Ectodermal cell (in vitro differentiated cells): ENCODE measurements around the gene MBNL1.

Source experiments
- H3K27ac ChIP-seq: 2 replicates; pipeline ENCODE4 v1.7.0; 2013; ENCODE audit warnings: mild to moderate bottlenecking, low read depth, low read length; ENCODE audit not compliant: insufficient read depth, poor library complexity, severe bottlenecking
- H3K27me3 ChIP-seq: 2 replicates; pipeline ENCODE4 v1.7.0; 2013; ENCODE audit warnings: mild to moderate bottlenecking, low read length; ENCODE audit not compliant: insufficient read depth, control insufficient read depth, poor library complexity, severe bottlenecking
- H3K36me3 ChIP-seq: one replicate; pipeline ENCODE4 v1.7.0; 2013; ENCODE audit warnings: low read length; ENCODE audit not compliant: control insufficient read depth, insufficient read depth
- H3K4me1 ChIP-seq: one replicate; pipeline ENCODE4 v1.7.0; 2013; ENCODE audit warnings: low read length; ENCODE audit not compliant: control insufficient read depth, insufficient read depth
- H3K4me3 ChIP-seq: 2 replicates; pipeline ENCODE4 v1.7.0; 2013; ENCODE audit warnings: low read depth, low read length, control low read depth; ENCODE audit not compliant: insufficient read depth
- H3K9me3 ChIP-seq: 2 replicates; pipeline ENCODE4 v1.7.0; 2013; ENCODE audit warnings: mild to moderate bottlenecking, low read length, moderate library complexity; ENCODE audit not compliant: control insufficient read depth
- WGBS, 2 experiments: methylation state at CpG; one replicate each; pipeline ENCODE4 v1.1.7; 2013; ENCODE audit warnings: missing lambda C conversion rate in 2 of 2; 5-methylcytosine and 5-hydroxymethylcytosine counted together

Gene MBNL1

DNA sequence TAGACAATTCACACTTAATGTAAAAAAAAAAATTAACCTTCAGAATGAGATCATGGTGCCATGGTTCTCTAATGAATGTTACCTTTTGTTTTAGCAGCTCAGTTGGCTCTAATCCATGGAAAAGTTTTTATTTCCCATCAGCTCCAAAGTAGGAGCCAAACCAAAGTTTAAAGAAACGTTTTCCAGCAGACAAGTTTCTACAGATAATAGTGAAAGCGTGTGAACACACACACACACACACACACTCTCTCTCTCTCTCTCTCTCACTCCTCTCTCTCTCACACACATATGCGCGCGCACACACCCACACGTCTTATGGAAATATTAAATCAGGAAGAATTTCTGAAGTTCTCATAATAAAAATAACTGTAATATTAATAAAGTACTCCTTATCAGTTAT is 46.9 kb downstream of the MBNL1 start:
- Histone ChIP-seq H3K27ac (no peak overlapping the region), H3K9me3 (no peaks in the 10 kb centered on the region), H3K4me3 (no peak overlapping the region), H3K4me1 (no peaks in the 10 kb centered on the region), H3K36me3 (no peaks in the 10 kb centered on the region), H3K27me3 (no peaks in the 10 kb centered on the region)
- 85 to 88% methylated on average over 5 to 6 of the region's 6 CpGs for WGBS, 2 experiments

DNA sequence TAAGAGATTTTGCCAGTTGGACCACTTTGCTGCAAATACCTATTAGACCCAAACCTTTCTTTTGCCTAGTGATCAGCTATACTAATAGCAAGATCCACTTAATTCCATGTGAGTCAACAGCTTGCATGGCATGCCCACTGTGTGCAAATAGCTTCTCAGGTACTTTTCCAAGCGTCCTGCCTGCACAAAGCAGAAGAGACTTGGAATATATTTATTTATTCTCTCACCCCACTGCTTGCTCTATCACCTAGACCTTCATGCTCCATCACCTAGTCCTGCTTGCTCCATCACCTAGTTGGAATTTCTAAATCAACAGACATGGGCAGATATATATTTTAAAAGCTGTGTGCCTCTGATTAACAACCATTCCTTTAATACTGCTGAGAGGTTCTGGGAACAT is 47.6 kb downstream of the MBNL1 start:
- no peaks in the 10 kb centered on the region for H3K27me3 ChIP-seq
- H3K36me3 ChIP-seq: no peaks in the 10 kb centered on the region
- no peak overlapping the region for H3K27ac ChIP-seq
- H3K9me3 ChIP-seq: no peaks in the 10 kb centered on the region
- 90 to 94% methylated on average over 1 of the region's 1 CpG for WGBS, 2 experiments
- H3K4me1 ChIP-seq: no peaks in the 10 kb centered on the region
- no peak overlapping the region for H3K4me3 ChIP-seq

DNA sequence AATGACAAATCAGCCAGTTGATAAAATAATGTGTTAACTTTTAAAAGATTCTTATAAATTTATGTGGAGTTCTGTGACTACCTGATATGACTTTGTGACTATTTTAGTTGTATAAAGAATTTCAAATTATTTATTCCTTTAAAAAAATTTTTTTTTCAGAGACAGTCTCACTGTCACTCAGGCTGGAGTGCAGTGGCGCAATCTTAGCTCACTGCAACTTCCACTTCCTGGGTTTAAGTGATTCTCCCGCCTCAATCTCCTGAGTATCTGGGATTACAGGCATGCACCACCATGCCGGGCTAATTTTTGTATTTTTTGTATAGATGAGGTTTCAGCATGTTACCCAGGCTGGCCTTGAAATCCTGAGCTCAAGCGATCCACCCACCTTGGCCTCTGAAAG is 48.5 kb downstream of the MBNL1 start:
- Histone ChIP-seq H3K36me3 (no peaks in the 10 kb centered on the region), H3K9me3 (no peaks in the 10 kb centered on the region), H3K27me3 (no peaks in the 10 kb centered on the region), H3K4me3 (no peak overlapping the region), H3K27ac (no peak overlapping the region), H3K4me1 (no peaks in the 10 kb centered on the region)
- WGBS, 2 experiments: 91 to 92% methylated on average over 4 of the region's 4 CpGs

DNA sequence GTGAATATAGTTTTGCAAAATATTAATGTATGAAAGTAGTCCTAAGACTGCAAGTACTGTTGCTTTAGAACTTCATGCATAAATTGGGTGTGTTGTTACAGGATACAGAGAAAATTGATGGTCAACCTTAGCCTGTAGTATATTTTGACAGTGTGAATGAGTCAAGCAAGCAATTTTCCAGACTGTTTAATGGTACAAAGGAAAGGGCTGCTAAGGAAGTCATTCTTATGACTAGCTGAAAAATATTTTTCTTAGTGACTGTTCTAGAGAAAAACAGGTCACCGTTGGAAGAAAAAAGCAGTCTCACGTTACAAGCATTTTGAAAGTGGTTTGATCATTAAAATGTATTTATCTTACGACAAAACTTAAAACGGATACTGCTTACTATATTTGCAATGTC is 49.2 kb downstream of the MBNL1 start:
- Histone ChIP-seq H3K27me3 (no peaks in the 10 kb centered on the region), H3K9me3 (no peaks in the 10 kb centered on the region), H3K36me3 (no peaks in the 10 kb centered on the region), H3K27ac (no peak overlapping the region), H3K4me3 (no peak overlapping the region), H3K4me1 (no peaks in the 10 kb centered on the region)
- WGBS, 2 experiments: 98% methylated on average over 3 of the region's 4 CpGs

DNA sequence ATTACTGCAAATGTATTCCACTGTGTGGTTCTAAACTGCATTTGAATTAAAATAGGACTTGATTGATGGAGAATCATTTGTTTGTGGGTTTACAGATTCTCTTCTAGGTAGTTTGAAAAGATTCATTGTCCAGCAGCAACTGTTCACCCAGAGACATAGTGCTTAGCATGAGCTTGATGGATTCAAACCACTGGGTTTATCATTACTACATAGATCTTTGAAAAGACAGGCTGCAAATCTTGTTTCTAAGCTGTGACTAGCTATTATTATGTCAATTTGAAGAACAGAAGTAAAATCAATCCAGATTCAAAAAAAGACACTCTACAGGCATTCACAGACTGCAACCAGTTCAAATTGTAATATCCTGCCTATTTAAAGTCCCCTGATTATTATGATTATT is 49.8 kb downstream of the MBNL1 start:
- no peaks in the 10 kb centered on the region for H3K36me3 ChIP-seq
- H3K4me3 ChIP-seq: no peak overlapping the region
- H3K27ac ChIP-seq: no peak overlapping the region
- no peaks in the 10 kb centered on the region for H3K27me3 ChIP-seq
- H3K4me1 ChIP-seq: no peaks in the 10 kb centered on the region
- H3K9me3 ChIP-seq: no peaks in the 10 kb centered on the region

DNA sequence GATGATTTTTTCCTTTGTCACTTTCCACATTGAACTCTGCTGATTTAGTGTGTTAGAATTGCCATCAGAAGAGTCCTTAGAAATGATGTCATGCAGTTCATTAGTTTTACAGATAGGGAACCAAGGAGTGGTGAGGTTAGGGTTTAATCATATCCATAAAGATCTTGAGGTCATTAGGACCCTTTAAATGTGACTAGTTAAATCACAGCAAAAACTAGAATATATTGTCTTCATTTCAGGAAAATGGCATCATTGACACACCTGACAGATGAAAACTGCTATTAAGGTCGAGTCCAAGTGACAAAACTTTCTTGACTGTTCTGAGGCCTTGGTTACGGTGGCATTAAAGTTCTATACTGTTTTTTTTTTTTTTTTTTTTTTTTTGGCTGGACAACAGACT is 50.5 kb downstream of the MBNL1 start:
- no peaks in the 10 kb centered on the region for H3K4me1 ChIP-seq
- H3K4me3 ChIP-seq: no peak overlapping the region
- no peaks in the 10 kb centered on the region for H3K27me3 ChIP-seq
- no peaks in the 10 kb centered on the region for H3K36me3 ChIP-seq
- 98 to 100% methylated on average over 2 of the region's 2 CpGs for WGBS, 2 experiments
- H3K27ac ChIP-seq: no peak overlapping the region
- H3K9me3 ChIP-seq: no peaks in the 10 kb centered on the region

DNA sequence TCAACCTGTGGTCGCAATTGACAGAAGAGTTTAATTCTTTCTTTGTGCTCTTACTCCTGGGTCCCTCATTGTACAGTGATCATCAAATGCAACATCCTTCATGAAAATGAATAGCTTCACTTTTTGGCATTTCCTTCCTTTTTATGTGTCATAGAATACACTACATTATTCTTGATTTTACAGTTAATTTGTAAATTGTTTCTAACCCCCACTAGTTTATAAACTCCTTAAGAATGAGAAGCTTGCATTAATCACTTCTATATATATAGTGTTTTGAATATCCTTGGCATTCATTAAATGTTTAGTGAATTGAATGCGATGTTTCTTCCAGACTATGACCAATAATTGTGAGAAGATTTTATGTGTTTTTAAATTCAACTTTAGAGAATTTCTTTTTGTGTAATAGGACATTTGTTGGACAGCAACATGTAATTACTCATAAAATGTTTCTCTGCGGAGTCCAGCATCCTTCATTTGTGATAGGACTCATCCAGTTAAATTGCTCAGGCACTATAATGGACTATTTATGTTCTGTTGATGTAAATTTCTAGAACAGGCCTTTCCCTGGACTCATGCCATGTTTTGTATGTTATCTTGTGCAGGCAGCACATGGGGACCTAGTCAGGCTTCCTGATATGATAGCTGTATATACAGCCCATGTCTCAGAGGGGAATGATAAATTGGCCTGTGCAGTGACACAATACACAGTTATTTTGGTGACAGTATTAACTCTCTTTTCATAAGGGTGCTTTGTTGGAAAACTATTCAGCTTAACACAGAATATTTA is 51.3 kb downstream of the MBNL1 start:
- H3K4me1 ChIP-seq: no peaks in the 10 kb centered on the region
- WGBS, 2 experiments: 97 to 98% methylated on average over 3 of the region's 3 CpGs

DNA sequence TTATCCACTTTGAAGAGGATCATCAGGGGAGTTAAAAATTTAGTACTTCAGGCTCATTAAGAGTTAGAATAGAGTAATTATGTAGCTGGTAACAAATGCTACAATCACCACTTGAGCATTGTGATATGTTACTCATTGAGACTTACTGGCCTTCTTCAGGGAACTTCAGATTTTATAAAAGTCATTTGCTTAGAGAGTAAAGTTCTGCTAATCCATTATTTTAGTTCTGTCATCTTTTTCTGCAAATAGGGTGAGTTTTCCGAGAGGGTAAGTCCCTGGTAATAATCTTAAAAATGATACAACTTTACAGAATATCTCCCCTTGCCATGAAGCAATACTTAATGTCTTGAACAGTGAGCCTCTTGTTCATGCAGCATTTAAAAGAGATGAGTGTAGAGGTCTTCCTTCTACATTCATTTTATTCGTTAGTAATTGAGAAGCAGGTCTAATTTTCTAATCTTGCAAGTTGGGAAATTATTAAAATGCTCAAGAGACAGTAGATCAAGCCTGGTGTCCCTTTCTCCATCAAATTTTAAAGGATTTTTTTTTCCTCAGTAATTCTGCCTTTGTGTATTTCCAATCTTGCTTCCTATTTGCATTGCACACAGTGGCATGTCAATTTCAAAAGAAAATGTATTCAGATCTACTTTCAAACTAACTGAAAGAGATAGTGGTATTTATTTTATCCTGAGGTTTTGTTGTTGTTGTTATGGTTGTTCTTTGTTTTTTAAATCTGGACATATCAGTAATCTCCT is 52.6 kb downstream of the MBNL1 start:
- Histone ChIP-seq H3K27me3 (no peaks in the 10 kb centered on the region), H3K27ac (no peak overlapping the region), H3K9me3 (no peaks in the 10 kb centered on the region), H3K36me3 (no peaks in the 10 kb centered on the region), H3K4me1 (no peaks in the 10 kb centered on the region), H3K4me3 (no peak overlapping the region)
- 88 to 100% methylated on average over 1 to 2 of the region's 2 CpGs for WGBS, 2 experiments

More for the DNA sequence above, 51.3 kb downstream of the MBNL1 start:
- Histone ChIP-seq H3K4me3 (no peak overlapping the region), H3K27me3 (no peaks in the 10 kb centered on the region), H3K27ac (no peak overlapping the region), H3K36me3 (no peaks in the 10 kb centered on the region), H3K9me3 (no peaks in the 10 kb centered on the region)

DNA sequence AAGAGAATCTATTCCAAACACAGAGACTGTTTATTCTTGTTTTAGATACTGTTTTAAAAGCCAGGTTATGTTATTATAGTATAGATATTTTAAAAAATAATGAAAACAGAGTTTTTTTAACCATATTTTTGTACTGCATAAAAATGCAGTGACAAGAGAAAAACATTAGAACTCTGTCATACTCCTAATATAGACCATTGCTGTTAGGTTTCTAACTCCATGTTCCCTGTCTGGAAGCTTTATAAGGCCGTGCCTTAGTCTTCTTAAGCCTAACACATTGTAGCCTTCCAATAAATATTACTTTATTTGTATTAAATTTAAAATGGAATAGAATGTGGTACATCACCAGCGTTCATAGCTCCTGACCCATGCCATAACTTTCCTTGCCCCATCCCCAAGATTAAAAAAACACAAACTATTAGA is 53.2 kb downstream of the MBNL1 start:
- H3K36me3 ChIP-seq: no peaks in the 10 kb centered on the region
- no peaks in the 10 kb centered on the region for H3K4me1 ChIP-seq
- WGBS, 2 experiments: 80% methylated on average over 1 of the region's 2 CpGs; no CpG with 5 or more reads in 1 of the 2 experiments
- H3K4me3 ChIP-seq: no peak overlapping the region
- H3K9me3 ChIP-seq: no peaks in the 10 kb centered on the region
- no peaks in the 10 kb centered on the region for H3K27me3 ChIP-seq
- H3K27ac ChIP-seq: no peak overlapping the region

DNA sequence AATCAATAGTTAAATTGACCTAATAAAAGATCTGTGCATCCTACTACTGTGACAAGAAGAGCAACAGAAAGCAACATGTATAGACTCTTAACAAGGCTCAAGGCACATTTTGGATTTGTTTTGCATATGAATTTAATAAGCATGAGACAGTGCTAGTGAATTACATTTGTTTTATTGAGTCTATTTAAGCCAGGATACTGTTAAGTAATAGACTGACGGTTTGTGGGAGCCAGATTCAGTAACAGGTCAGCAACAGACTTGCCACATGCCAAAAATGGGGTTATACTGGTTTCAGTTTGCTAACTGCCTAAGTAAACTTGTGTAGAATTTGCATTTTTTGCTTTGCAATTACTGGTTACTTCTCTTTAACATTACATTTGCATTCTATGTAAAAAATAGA is 54.0 kb downstream of the MBNL1 start:
- WGBS, 2 experiments: 97 to 98% methylated on average over 1 of the region's 1 CpG
- H3K4me3 ChIP-seq: no peak overlapping the region
- no peaks in the 10 kb centered on the region for H3K4me1 ChIP-seq
- no peak overlapping the region for H3K27ac ChIP-seq
- H3K9me3 ChIP-seq: no peaks in the 10 kb centered on the region
- no peaks in the 10 kb centered on the region for H3K36me3 ChIP-seq
- H3K27me3 ChIP-seq: no peaks in the 10 kb centered on the region
